Ishikawa (cell line): Measurements from ENCODE around the gene SH3PXD2A.

Experiments
- CEBPB ChIP-seq: IDR thresholded peaks from 2 replicates; pipeline ENCODE4 v1.6.1; 2012
- CREB1 ChIP-seq: IDR thresholded peaks from 2 replicates; pipeline ENCODE4 v1.6.1; 2012; ENCODE audit warnings: low read depth
- EGR1 ChIP-seq: IDR thresholded peaks from 2 replicates; pipeline ENCODE4 v1.6.1; 2012
- EP300 ChIP-seq: IDR thresholded peaks from 2 replicates; pipeline ENCODE4 v1.6.1; 2012; ENCODE audit warnings: borderline replicate concordance
- FOXM1 ChIP-seq: IDR thresholded peaks from 2 replicates; pipeline ENCODE4 v1.6.1; 2012; ENCODE audit warnings: low read depth, borderline replicate concordance
- NFIC ChIP-seq: IDR thresholded peaks from 2 replicates; pipeline ENCODE4 v1.6.1; 2012
- RAD21 ChIP-seq: IDR thresholded peaks from 2 replicates; pipeline ENCODE4 v1.6.1; 2012; ENCODE audit warnings: low read depth
- TAF1 ChIP-seq: IDR thresholded peaks from 2 replicates; pipeline ENCODE4 v1.6.1; 2012; ENCODE audit warnings: low read depth, mild to moderate bottlenecking
- TCF12 ChIP-seq: IDR thresholded peaks from 2 replicates; pipeline ENCODE4 v1.6.1; 2012; ENCODE audit warnings: low read depth
- ZBTB7A ChIP-seq: IDR thresholded peaks from 2 replicates; pipeline ENCODE4 v1.6.1; 2012; ENCODE audit warnings: low read depth
- TF ChIP-seq, protein P1 (sequence below): IDR thresholded peaks from 2 replicates; pipeline ENCODE4 v1.6.1; 2012

DNA sequence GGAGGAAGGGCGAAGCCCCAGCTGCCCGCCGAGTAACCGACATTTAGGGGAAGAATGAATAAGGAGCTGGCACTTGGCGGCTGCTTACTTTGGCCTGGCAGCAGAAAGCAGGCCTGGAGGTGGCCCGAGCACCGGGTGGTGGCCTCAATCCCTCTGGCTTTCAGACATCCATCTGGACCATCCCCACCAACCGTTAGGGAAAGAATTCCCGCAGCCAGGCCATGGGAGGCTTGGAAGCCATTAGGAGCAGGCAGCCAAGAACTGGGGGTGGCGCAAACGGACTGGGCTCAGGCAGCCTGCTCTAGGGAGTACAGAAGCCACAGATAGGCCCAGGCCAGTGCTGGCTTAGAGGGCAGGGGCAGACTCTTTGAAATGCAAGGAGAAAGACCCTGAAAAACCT, 229.2 kb downstream of the SH3PXD2A start:
- TF ChIP-seq CEBPB (no peak), RAD21 (no peak), ZBTB7A (no peak), EGR1 (no peak), EP300 (no peak), NFIC (no peak), TCF12 (no peak), CREB1 (no peak), TAF1 (no peak), FOXM1 (no peak)
- TF ChIP-seq, protein P1, sequence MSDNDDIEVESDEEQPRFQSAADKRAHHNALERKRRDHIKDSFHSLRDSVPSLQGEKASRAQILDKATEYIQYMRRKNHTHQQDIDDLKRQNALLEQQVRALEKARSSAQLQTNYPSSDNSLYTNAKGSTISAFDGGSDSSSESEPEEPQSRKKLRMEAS: no peak
